ENCODE data around the gene CNPY1.
A peak's percentile ranks its signal among the peaks of the same experiment; 100 is the strongest.

CNPY1 gene

GRCh38 chr7:155460926-155461613 is 85.3 kb downstream of the CNPY1 start:
- no peak overlapping the region for H3K27ac ChIP-seq
- no peak for TF ChIP-seq CTCF (conservative IDR thresholded peaks at IDR 0.05)
- TF ChIP-seq ZFX (IDR thresholded peaks at IDR 0.05): no peak

- no peak overlapping the region for H3K27ac ChIP-seq
- no peak for TF ChIP-seq ZFX (IDR thresholded peaks at IDR 0.05)
- TF ChIP-seq CTCF (conservative IDR thresholded peaks at IDR 0.05): no peak
Measured at GRCh38 chr7:155459700-155460461, 86.5 kb downstream of the CNPY1 start.

GRCh38 chr7:155458878-155459699 is 87.3 kb downstream of the CNPY1 start:
- no peak overlapping the region; the same call in 1 of the 2 replicates for H3K27ac ChIP-seq

GRCh38 chr7:155458111-155458877 is 88.1 kb downstream of the CNPY1 start, which contains the start of gene EN2:
Gene EN2, plus strand, starts transcription at chr7:155458129. Its CDS starts 249 bp downstream, at chr7:155458378.
- no peak for TF ChIP-seq CTCF (conservative IDR thresholded peaks at IDR 0.05)
- no peak for TF ChIP-seq ZFX (IDR thresholded peaks at IDR 0.05)
- peak within 1 kb of the TSS; percentile 73 for H3K27ac ChIP-seq

More at GRCh38 chr7:155458878-155459699, 87.3 kb downstream of the CNPY1 start:
- TF ChIP-seq CTCF (conservative IDR thresholded peaks at IDR 0.05) (no peak), ZFX (IDR thresholded peaks at IDR 0.05) (no peak)

- no peak for TF ChIP-seq CTCF (conservative IDR thresholded peaks at IDR 0.05)
- TF ChIP-seq ZFX (IDR thresholded peaks at IDR 0.05): peak; percentile 87; the same call in 1 of the 2 replicates
- H3K27ac ChIP-seq: peak overlapping the region; percentile 73
Measured at GRCh38 chr7:155457544-155458110, 88.7 kb downstream of the CNPY1 start.

GRCh38 chr7:155456738-155457543 is 89.4 kb downstream of the CNPY1 start:
- TF ChIP-seq ZFX (IDR thresholded peaks at IDR 0.05) (no peak), CTCF (conservative IDR thresholded peaks at IDR 0.05) (no peak)
- H3K27ac ChIP-seq: peak overlapping the region; percentile 73

Data from C4-2B (cell line).